ENCODE measurements around the gene ASTN2.

DNA sequence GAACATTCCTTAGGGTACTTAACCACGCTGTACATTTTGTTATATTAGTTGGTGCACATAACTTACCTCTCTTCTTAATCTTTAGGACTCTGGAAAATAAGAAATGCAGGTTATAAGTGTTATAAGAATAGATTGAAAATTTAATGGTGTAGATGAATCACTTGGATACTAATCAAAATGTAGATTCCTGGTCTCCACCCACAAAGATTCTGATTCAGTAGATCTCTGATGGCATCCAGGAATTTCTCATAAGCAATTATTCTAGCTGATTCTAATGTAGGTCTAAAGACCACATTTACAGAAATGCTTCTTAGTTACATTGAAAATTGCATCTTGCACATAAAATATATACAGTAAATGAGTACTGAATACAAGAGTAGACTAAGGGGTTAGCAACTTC is 38.9 kb upstream of the ASTN2 start:
- no peak for TF ChIP-seq CTCF (IDR thresholded peaks at IDR 0.05 in 2 of 3, conservative IDR thresholded peaks at IDR 0.05 in 1 of 3; ENCODE audit: control insufficient read depth in 2 of 3, extremely low read depth in 1 of 3, insufficient read depth in 1 of 3, low read depth in 3 of 3, low read length in 3 of 3)
- no peak for TF ChIP-seq POLR2A (IDR thresholded peaks at IDR 0.05; ENCODE audit: low read depth, low read length)
- TF ChIP-seq NRF1 (conservative IDR thresholded peaks at IDR 0.05; ENCODE audit: low read depth, low read length) = no peak
- no peak for TF ChIP-seq ETV6 (conservative IDR thresholded peaks at IDR 0.05 in 1 of 2, IDR thresholded peaks at IDR 0.05 in 1 of 2; ENCODE audit: borderline replicate concordance in 1 of 2, low read depth in 1 of 2)
- TF ChIP-seq CBFB (IDR thresholded peaks at IDR 0.05; ENCODE audit: low read depth) = no peak
